Kidney (tissue), 14 donors: ENCODE measurements around the gene PRR19. TPM values are rescaled to one million over a fixed set of nuclear protein-coding genes. Genes with fewer than 3 reads are reported as not detected.

Experiments
- DNase-seq, 5 donors: peaks; one replicate each; pipeline ENCODE4 v3.0.0-alpha.2; 2013 to 2020
- FAIRE-seq: peaks from 2 replicates; lab custom pipeline; 2012; peaks lifted over from hg19 to GRCh38; lab: Jason Lieb, UNC
- H3K27ac ChIP-seq, 2 donors: one replicate each; pipeline ENCODE4 v1.7.0; 2013; ENCODE audit warnings: low read depth in 2 of 2, low read length in 2 of 2, inconsistent platforms in 1 of 2
- H3K27me3 ChIP-seq: one replicate; pipeline ENCODE4 v1.7.1; 2013; ENCODE audit warnings: low read length, inconsistent platforms; ENCODE audit not compliant: control insufficient read depth, insufficient read depth
- H3K36me3 ChIP-seq, 3 donors: one replicate each; pipeline versions ENCODE4 v1.7.0 to v1.7.1; 2013; ENCODE audit warnings: low read length in 3 of 3, control low read depth in 1 of 3, inconsistent platforms in 1 of 3; ENCODE audit not compliant: insufficient read depth in 3 of 3, control insufficient read depth in 2 of 3
- H3K4me1 ChIP-seq, 3 donors: one replicate each; pipeline versions ENCODE4 v1.7.0 to v1.7.1; 2013; ENCODE audit warnings: low read length in 3 of 3, inconsistent platforms in 1 of 3, low read depth in 1 of 3; ENCODE audit not compliant: control insufficient read depth in 2 of 3, insufficient read depth in 2 of 3
- H3K4me3 ChIP-seq, 3 donors: one replicate each; pipeline versions ENCODE4 v1.7.0 to v1.8.1; 2013; ENCODE audit warnings: low read length in 3 of 3, control low read depth in 1 of 3, inconsistent platforms in 1 of 3
- H3K9ac ChIP-seq, 3 donors: one replicate each; pipeline versions ENCODE4 v1.7.0 to v1.7.1; 2013; ENCODE audit warnings: low read length in 3 of 3, control low read depth in 1 of 3, inconsistent platforms in 1 of 3
- H3K9me3 ChIP-seq, 3 donors: one replicate each; pipeline versions ENCODE4 v1.7.0 to v1.7.1; 2013; ENCODE audit warnings: low read length in 3 of 3, control low read depth in 1 of 3, inconsistent platforms in 1 of 3; ENCODE audit not compliant: control insufficient read depth in 2 of 3, insufficient read depth in 1 of 3
- CTCF ChIP-seq: IDR thresholded peaks from 3 replicates; pipeline ENCODE4 v1.5.1; 2012; ENCODE audit warnings: mild to moderate bottlenecking, moderate library complexity, borderline replicate concordance; ENCODE audit not compliant: insufficient read depth; ENCODE audit errors: extremely low read depth
- intact Hi-C: fragments of 100-400 bp; cut with DNase I; formaldehyde crosslinking; loops from one replicate; pipeline ENCODE4 v1.11.1; 2022
- polyA plus RNA-seq: library from polyadenylated mRNA; stranded (reverse); fragments of 350-450 nt; fragmentation: Illumina TruSeq; extraction: RNeasy Lipid Tissue Mini Kit (QIAGEN cat#74804); gene quantifications from one replicate; pipeline ENCODE4 v1.2.3, GENCODE V29; 2014; ENCODE audit warnings: low read depth, low replicate concordance; ENCODE audit not compliant: insufficient read depth
- total RNA-seq: library from RNA; stranded (reverse); fragmentation: NEBNext Ultra II Directional; extraction: Animal tissue kit (Norgen Biotek cat#: 25700); gene quantifications from one replicate; pipeline ENCODE4 v1.2.1, GENCODE V29; 2021
- donor health status: control.
- donor health status: control.
- donor health status: control.
- donor health status: control.
- donor health status: control.
- donor health status: DM: yes; HTN: yes; CAD: no.
- donor health status: Normal renal cell carcinoma (clear cell type).

PRR19 gene
- total and polyA plus RNA-seq, 2 donors from 2014 or later = 0.47 to 0.71 TPM

DNA sequence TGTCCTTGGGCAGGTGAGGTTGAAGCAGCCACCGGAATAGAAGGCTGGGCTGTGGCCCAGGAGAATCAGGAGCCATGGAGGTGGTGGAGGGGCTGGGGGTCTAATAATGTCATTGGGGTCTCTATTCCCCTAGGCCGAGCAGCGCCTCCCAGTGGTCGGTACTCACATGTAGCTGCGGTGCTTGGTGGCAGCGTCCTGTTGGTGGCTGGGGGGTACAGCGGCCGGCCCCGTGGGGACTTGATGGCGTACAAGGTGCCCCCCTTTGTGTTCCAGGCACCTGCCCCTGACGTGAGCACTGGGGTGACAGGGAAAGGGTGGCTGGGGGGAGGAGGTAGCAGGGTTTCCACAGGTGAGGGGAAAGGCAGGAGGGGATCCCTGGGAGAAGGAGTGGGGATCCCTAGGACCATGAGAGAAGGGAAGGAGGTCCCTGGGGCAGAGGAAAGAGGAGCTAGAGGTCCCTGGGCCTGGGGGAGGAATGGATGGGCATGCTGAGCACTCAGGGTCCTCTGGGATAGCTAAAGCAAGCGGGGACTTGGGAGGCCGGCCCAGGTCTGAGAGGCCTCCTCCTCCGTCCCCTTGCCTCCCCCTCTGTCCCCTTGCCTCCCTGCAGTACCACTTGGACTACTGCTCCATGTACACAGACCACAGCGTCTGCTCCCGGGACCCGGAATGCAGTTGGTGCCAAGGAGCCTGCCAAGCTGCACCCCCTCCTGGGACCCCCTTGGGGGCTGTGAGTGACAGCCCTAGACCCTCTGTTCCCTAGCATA is 41.6 kb downstream of the PRR19 start:
- TF ChIP-seq CTCF = no peak
- DNase-seq (no peak), FAIRE-seq (no peak)
- no peak overlapping the region for H3K4me3 ChIP-seq
- no peak overlapping the region for H3K27ac ChIP-seq
- no peaks in the 10 kb centered on the region for H3K27me3 ChIP-seq
- H3K36me3 ChIP-seq = no peaks in the 10 kb centered on the region
- H3K9me3 ChIP-seq = no peaks in the 10 kb centered on the region
- no peaks in the 10 kb centered on the region for H3K4me1 ChIP-seq
- no peak overlapping the region for H3K9ac ChIP-seq
- intact Hi-C loops = no loop called here

- FAIRE-seq = no peak
- Histone ChIP-seq H3K4me1 (no peaks in the 10 kb centered on the region), H3K27ac (no peak overlapping the region), H3K9ac (no peak overlapping the region), H3K27me3 (no peaks in the 10 kb centered on the region), H3K36me3 (no peaks in the 10 kb centered on the region), H3K9me3 (no peaks in the 10 kb centered on the region), H3K4me3 (no peak overlapping the region)
- no peak for DNase-seq
- intact Hi-C loops = no loop called here
- TF ChIP-seq CTCF = no peak
Observed at GRCh38 chr19:42344336-42344893, 42.5 kb downstream of the PRR19 start.

DNA sequence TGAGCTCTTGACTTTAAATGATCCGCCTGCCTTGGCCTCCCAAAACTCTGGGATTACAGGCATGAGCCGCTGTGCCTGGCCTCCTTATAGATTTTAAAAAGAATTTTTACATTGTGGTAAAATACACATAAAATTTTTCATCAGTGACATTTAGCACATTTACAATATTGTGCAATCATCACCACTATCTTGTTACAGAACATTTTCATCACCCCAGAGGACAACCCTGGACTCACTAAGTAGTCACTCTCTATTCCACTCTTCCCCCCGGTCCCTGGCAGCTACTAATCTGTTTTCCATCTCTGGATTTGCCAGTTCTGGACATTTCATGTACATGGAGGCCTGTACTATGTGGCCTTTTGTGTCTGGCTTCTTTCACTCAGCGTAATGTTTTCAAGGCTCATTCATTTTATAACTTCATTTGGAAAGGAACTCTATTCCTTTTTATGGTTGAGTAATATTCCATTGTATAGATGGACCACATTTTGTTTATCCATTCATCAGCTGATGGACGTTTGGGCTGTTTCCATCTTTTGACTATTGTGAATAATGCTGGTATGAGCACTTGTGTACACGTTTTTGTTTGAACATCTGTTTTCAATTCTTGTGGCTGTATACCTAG is 43.4 kb downstream of the PRR19 start:
- Histone ChIP-seq H3K4me1 (no peaks in the 10 kb centered on the region), H3K36me3 (peaks cover 0 to under 1% (median 0%) of the 10 kb centered on the region in 3 donors), H3K27ac (no peak overlapping the region), H3K27me3 (no peaks in the 10 kb centered on the region), H3K9me3 (no peaks in the 10 kb centered on the region), H3K4me3 (no peak overlapping the region), H3K9ac (no peak overlapping the region)
- intact Hi-C loops = no loop called here
- TF ChIP-seq CTCF = no peak
- DNase-seq (no peak), FAIRE-seq (no peak)
